Mesothelial cell of epicardium (in vitro differentiated cells): ENCODE data around the gene BPTF. TPM values are rescaled to one million over a fixed set of nuclear protein-coding genes. Genes with fewer than 3 reads are reported as not detected.
A peak's percentile ranks its signal among the peaks of the same experiment; 100 is the strongest.

ENCODE experiments used
- DNase-seq, 2 experiments: peaks; one replicate each; pipeline ENCODE4 v3.0.0; 2021; ENCODE audit warnings: low spot score in 2 of 2; ENCODE audit not compliant: unreplicated experiment in 2 of 2
- H3K27ac Mint-ChIP-seq: 2 replicates; pipeline ENCODE4 v1.8.0; 2021; ENCODE audit warnings: mixed read lengths
- H3K27me3 Mint-ChIP-seq: 2 replicates; pipeline ENCODE4 v1.8.0; 2021; ENCODE audit warnings: low read depth, mixed read lengths
- H3K36me3 Mint-ChIP-seq: 2 replicates; pipeline ENCODE4 v1.8.0; 2021; ENCODE audit warnings: mixed read lengths
- H3K4me1 Mint-ChIP-seq: 2 replicates; pipeline ENCODE4 v1.8.0; 2021; ENCODE audit warnings: mixed read lengths
- H3K4me3 Mint-ChIP-seq: 2 replicates; pipeline ENCODE4 v1.8.0; 2021; ENCODE audit warnings: mild to moderate bottlenecking, moderate library complexity, mixed read lengths
- H3K9me3 Mint-ChIP-seq: 2 replicates; pipeline ENCODE4 v1.8.0; 2021; ENCODE audit warnings: mixed read lengths
- CTCF ChIP-seq: fragments of 200-600 bp; sonication (generic); IDR thresholded peaks from one replicate; pipeline ENCODE4 v1.5.0; 2021; ENCODE audit warnings: antibody characterized with exemption; ENCODE audit not compliant: unreplicated experiment
- total RNA-seq: library from RNA; stranded (reverse); gene quantifications from 3 replicates; pipeline ENCODE4 v1.2.1, GENCODE V29; 2021

The BPTF gene
- total RNA-seq, 1 donor from 2014 or later = 172 TPM

- TF ChIP-seq CTCF = no peak
- H3K4me3 Mint-ChIP-seq = no peak overlapping the region
- peak overlapping the region; percentile 96 for H3K27ac Mint-ChIP-seq
- H3K27me3 Mint-ChIP-seq = no peaks in the 10 kb centered on the region
- H3K36me3 Mint-ChIP-seq = peaks cover 10% of the 10 kb centered on the region
- peaks cover 21% of the 10 kb centered on the region for H3K4me1 Mint-ChIP-seq
- no peak for DNase-seq
- no peaks in the 10 kb centered on the region for H3K9me3 Mint-ChIP-seq
Observed at GRCh38 chr17:67836205-67836987, 11.1 kb downstream of the BPTF start.

GRCh38 chr17:67837965-67838364 is 12.7 kb downstream of the BPTF start:
- Mint-ChIP-seq H3K9me3 (peaks cover 4% of the 10 kb centered on the region), H3K36me3 (peaks cover 13% of the 10 kb centered on the region), H3K4me3 (no peak overlapping the region), H3K4me1 (peaks cover 21% of the 10 kb centered on the region), H3K27me3 (no peaks in the 10 kb centered on the region), H3K27ac (no peak overlapping the region)
- no peak for TF ChIP-seq CTCF
- no peak for DNase-seq

GRCh38 chr17:67838538-67838937 is 13.2 kb downstream of the BPTF start:
- peaks cover 4% of the 10 kb centered on the region for H3K9me3 Mint-ChIP-seq
- H3K4me3 Mint-ChIP-seq = no peak overlapping the region
- H3K27me3 Mint-ChIP-seq = no peaks in the 10 kb centered on the region
- no peak overlapping the region for H3K27ac Mint-ChIP-seq
- H3K36me3 Mint-ChIP-seq = peaks cover 11% of the 10 kb centered on the region
- no peak for DNase-seq
- no peak for TF ChIP-seq CTCF
- H3K4me1 Mint-ChIP-seq = peaks cover 21% of the 10 kb centered on the region

- no peaks in the 10 kb centered on the region for H3K27me3 Mint-ChIP-seq
- no peak for DNase-seq
- peaks cover 3% of the 10 kb centered on the region for H3K4me1 Mint-ChIP-seq
- TF ChIP-seq CTCF = no peak
- peaks cover 5% of the 10 kb centered on the region for H3K36me3 Mint-ChIP-seq
- H3K27ac Mint-ChIP-seq = no peak overlapping the region
- H3K9me3 Mint-ChIP-seq = peaks cover 4% of the 10 kb centered on the region
- H3K4me3 Mint-ChIP-seq = no peak overlapping the region
Observed at GRCh38 chr17:67841992-67842391, 16.7 kb downstream of the BPTF start.

- H3K36me3 Mint-ChIP-seq = peaks cover 5% of the 10 kb centered on the region
- TF ChIP-seq CTCF = no peak
- H3K27ac Mint-ChIP-seq = no peak overlapping the region
- no peak overlapping the region for H3K4me3 Mint-ChIP-seq
- no peaks in the 10 kb centered on the region for H3K27me3 Mint-ChIP-seq
- DNase-seq = no peak
- H3K4me1 Mint-ChIP-seq = no peaks in the 10 kb centered on the region
- H3K9me3 Mint-ChIP-seq = peaks cover 4% of the 10 kb centered on the region
Observed at GRCh38 chr17:67842648-67843047, 17.3 kb downstream of the BPTF start.
